GM19239 (cell line): ENCODE data around the gene CAB39.

Experiments
- DNase-seq: peaks from one replicate; pipeline ENCODE4 v3.0.0; 2011; ENCODE audit warnings: low spot score; ENCODE audit not compliant: insufficient read length
- FAIRE-seq: peaks from 2 replicates; lab custom pipeline; 2011; peaks lifted over from hg19 to GRCh38; lab: Jason Lieb, UNC

CAB39 gene

DNA sequence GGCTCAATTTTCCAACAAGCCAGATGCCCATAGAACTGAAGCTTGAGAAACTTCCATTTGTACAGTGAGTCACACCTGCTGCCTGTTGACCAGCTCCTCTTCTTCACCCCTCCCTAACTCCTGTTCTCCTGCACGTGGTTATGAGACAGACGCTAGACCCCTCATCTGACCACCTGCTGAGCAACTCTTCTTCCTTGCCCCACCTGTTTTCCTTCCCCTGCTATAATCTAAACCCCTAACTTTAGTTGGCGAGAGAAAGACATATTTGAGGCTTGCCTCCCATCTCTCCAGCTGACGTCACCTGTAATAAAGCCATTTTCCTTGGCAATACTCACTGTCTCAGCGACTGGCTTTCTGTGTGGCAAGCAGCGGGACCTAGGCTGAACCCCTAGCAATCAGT lies 129.8 kb downstream of the CAB39 start:
- FAIRE-seq (no peak), DNase-seq (no peak)

DNA sequence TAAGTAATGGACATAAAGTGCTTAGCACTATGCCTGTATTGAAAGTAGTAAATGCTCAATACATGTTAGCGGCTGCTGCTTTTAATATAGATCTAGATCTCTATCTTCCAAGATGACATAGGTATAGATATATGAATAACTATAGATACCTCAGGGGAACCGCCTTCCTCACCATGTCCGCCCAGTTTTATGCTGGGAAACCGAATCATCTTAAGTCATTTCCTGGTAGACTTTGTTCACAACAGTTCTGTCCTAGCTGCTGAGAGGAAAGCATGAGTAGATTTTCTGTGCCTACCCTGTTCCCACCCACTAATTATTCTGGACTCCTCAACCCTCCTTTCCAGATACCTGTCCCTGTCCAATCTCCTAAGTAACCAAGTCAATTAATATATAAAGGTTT lies 130.5 kb downstream of the CAB39 start:
- DNase-seq: no peak
- no peak for FAIRE-seq

DNA sequence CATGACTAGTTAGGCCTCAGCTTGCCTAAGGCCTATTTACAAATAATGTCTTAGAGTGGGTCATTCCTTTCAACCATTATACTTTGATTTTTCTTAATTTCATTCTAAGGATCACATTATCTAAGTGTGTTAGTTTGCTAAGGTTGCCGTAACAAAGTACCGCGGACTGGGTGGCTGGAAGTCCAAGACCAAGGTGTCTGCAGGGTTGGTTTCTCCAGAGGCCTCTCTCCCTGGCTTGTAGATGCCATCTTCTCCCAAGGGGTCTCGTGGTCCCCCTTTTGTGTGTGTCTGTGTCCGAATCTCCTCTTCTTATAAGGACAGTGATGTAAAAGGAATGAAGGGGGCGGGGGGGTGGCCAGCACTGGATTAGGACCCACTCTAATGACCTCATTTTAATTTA lies 133.7 kb downstream of the CAB39 start:
- DNase-seq (no peak), FAIRE-seq (no peak)

DNA sequence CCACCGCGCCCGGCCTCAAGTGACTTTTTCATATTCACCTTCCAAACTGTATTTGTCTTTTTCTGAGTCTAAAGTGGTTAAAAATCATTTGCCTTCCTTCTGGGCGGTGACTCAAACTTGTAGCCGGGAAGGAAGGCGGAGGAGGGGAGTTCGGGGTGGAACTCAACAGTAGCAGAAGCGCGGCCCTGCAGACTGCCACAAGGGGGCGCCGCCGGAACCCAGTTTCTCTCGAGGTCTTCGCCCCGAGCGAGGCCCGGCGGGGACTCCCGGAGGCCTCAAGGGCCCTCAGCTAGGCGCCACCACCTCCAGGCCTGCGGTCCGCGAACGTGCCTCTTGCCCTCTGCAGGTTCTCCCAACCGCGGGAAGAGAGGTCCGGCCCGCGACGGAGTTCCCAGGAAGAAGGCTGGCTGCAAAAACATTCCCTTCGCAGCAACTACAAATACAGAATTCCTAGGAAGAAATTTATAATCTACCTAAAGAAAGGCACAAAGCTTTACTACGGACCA lies 135.3 kb downstream of the CAB39 start:
- FAIRE-seq: peak; percentile 83
- DNase-seq: peak; percentile 76

DNA sequence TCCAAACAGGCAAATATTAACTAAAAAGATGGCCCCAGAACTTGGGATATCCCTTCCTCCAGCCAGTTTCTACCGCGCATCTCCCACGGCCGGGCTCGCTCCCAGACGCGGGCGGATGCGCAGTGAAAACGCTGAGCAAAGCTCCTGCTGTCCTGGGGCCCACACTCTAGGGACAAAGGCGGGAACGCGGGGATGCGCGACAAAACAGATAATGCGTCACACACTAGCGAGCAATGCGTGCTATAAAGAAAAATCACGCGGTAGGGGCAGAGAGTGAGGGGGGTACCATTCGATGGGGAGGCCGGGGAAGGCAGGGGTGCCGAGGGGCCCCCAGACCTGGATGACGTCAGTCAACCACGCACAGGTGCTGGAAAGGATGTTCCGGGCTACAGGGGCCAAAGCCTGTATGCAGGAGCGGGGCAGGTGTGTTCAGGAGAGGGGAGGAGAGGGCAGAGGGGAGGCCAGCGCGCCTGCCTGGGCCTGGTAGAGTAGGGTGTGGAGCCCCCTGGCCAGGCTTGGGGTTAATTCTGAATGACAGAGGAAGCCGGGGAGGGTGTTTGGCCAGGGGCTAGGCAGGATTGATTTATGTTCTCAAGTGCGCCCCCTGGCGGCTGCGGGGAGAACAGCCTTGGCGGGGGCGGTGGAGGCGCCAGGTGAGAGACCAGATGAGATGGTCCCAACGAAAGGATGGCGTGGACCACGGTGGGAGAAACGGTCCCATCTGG lies 137.2 kb downstream of the CAB39 start:
- peak; percentile 71 for FAIRE-seq

DNA sequence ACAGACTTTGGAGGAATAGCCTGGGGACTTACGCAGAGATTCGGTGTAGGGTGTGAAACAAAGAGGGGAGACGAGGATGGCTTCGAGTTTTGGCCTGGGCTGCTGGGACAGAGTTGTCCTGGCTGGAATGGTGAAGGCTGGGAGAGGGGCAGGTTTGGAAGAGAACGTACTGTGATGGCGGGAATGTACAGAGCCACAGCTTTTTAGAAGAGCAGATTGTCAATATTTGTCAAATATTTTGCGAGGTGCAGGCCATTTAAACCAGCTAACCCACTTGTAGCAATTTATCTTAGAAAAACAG lies 137.7 kb downstream of the CAB39 start:
- no peak for DNase-seq
- FAIRE-seq: no peak

More for the DNA sequence above, 137.2 kb downstream of the CAB39 start:
- peak; percentile 52 for DNase-seq

DNA sequence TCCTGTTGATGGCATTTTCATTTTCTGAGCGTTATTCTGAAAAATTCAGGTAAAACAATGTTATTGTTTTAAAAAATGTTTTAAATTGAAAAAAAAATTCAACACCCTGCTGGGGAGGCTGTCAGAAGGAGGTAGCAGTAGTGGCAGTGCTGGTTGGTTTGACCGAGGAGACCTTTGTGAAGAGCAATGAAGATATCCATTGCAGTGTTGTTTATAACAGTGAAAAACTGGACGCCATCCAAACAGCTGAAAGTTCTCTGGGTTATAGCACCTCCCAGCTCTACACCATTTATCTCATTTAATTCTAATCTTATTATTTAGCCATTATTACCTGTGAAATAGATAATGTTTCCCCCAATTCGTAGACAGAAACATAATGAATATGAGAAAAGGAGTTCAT lies 139.5 kb downstream of the CAB39 start:
- DNase-seq (no peak), FAIRE-seq (no peak)

DNA sequence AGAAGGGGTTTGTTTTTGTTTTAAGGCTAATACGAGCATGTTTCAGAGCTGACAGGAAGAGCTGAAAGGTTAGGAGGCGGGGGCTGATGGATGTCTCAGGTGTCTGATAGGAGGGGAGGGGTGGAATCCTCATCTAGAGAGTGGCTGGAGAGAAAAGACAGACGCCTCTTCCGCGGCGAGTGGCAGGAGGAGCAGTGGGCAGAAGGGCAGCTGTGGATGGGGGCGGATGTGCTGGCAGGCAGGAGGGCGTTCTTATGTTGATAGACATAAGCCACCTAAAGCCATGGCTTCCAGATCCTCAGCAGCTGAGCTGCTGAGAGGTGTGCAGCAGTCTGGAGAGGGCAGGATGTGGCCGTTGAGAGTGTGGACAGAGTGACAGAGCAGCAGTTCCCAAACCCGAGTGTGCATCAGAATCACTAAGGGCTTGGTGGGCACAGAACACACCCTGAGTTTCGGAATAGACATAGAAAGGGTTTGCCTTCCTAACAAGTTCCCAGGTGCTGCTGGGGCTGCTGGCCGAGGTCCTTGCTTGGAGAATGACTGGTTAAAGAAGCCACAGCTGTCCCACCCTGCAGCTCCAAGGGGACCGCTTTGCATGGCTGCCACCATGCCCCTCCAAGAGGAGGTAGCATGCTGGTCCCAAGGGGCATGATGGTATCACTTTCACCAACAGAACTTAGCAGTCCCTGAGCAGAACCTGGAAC lies 149.1 kb downstream of the CAB39 start:
- no peak for FAIRE-seq
- DNase-seq: no peak

DNA sequence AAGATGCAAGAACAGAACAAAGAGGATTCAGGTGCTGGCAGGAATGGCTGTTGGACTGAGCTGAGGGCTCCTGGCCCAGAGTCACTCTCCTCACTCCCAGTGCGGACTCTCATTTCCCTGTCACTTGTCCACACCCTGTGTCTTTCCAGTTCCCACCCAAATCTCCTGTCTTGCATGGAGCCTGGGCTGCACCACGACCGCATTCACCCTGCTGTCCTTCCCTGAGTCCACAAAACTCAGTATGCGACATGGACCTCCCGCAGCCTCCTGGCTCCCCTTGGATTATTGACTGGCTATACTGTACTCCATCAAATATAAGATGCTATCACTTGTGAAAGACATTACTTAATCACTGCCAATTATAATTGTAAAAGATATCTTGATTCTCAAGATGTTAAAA lies 149.7 kb downstream of the CAB39 start:
- no peak for DNase-seq
- no peak for FAIRE-seq

DNA sequence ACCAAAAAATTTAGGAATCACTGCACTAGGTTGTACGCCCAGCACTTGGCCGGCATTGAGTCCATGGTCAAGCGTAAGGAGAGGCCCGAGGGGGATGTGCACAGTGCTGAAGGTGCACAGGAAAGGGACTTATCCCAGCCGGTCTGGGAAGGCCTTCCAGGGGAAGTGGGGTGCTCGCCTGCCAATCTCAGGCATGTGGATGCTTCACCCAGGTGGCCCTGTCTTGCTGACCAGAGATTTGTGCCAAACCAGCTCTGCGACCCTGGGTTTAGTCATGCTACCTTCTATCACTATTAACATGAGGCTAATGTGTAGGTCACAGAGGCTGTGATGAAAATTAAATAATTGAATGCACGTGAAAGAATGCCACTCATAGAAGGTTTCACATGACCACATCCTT lies 150.4 kb downstream of the CAB39 start:
- DNase-seq (no peak), FAIRE-seq (no peak)

DNA sequence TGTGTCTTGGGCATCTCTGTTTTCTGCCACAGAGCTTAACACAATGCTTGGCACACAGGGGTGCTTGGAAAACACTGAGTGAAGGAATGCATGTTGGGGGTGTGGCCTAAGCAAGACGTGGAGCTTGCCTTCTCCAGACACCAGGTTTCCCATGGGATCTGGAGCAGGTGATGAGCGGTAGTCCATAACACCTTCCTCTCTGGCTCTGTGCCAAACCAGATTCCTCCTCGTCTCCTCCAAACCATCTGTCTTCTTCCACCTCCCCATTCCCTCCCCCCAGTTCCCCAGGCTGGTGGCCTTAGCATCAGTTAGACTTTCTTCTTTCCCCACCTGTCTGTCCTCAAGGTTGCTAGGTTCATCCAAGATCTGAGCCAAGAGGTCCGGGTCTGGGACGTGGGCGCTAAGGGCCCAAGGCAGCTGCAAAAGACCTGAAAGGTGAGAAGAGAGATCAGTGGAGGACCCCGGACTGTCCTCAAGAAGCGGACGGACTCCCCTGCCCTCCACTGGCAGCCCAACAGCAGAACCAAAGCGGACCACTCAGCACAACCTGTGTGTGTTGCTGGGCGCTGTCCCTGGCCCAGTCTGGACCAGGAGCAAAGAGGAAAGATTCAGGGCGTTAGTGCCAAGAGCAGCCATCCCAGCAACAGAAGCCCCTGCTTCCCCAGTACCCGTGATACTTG lies 150.9 kb downstream of the CAB39 start:
- DNase-seq: no peak

DNA sequence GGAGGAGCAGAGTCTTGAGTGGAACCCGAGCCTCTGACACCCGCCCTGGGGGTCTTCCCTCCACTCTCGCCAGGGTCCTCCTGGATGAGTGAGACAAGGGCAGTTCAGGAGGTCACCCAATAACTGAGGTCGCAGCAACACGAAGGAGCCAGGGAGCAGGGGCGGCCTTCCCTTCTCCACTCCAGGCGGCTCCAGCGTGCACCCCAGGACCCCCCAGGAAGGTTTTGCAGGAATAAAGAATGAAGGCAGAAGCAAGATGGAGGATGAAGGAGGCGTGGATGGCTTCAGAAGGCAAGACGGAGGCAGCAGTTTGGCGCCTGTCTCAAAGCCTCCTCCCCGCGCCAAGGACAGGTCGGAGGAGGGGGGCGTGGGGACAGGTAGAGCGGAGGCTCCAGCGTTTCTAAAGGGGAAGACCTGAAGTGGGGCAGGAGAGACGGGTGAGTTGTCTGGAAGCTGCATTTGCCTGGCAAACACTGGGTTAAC lies 151.5 kb downstream of the CAB39 start:
- no peak for DNase-seq
- FAIRE-seq: no peak

More for the DNA sequence above, 150.9 kb downstream of the CAB39 start:
- no peak for FAIRE-seq

DNA sequence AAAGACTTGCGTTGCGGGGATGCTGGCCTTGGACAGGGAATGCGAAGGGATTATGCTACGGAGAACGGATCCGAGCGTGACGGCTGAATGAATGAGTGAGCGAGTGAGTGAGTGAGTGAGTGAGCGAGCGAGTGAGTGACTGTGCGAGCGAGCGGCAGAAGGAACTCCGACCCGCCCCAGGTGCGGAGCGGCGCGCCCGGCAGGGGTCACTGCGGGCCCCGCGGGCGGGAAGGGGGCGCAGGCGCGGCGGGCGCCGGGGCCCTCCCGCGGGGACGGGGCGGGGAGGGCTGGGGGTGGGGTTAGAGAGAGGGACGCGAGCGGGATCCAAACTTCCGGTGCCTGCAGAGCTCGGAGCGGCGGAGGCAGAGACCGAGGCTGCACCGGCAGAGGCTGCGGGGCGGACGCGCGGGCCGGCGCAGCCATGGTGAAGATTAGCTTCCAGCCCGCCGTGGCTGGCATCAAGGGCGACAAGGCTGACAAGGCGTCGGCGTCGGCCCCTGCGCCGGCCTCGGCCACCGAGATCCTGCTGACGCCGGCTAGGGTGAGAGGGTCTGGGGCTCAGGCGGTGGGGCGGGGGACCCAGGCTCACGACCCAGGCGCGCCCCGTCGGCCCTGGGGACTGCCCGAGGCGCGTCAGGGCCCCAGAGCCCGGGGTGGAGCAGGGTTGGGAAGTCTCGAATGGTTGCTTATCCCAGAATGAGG lies 152.1 kb downstream of the CAB39 start, which contains the start of gene ITM2C:
Gene ITM2C (plus strand): TSS at position 338 of the 702 bp plus-strand sequence. CDS start 84 bp downstream, at position 422.
- peak; percentile 86 for DNase-seq
- peak; percentile 83 for FAIRE-seq

DNA sequence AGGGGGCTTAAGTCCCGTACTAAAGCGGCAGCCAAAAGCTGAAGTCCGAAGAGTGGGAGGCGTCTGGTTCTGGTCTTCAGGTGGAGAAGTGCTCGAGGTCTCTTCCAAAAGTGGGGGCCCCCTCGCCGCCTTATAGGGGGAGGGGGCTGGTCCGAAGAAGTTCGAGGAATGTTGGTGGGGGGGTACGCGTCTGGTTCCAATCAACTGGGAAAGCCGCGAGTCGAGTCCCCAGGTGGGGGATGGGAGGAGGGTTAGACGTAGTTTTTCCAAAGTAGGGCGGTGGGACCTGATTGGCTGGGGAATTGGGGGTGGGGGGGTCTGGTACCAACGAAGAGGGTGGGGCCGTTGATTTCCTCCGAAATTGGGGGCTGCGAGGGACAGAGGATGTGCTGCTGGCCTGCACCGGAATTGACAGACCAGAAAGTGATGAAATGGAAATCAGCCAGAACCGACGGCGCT lies 152.7 kb downstream of the CAB39 start:
- peak; percentile 11 for FAIRE-seq
- peak; percentile 31 for DNase-seq

DNA sequence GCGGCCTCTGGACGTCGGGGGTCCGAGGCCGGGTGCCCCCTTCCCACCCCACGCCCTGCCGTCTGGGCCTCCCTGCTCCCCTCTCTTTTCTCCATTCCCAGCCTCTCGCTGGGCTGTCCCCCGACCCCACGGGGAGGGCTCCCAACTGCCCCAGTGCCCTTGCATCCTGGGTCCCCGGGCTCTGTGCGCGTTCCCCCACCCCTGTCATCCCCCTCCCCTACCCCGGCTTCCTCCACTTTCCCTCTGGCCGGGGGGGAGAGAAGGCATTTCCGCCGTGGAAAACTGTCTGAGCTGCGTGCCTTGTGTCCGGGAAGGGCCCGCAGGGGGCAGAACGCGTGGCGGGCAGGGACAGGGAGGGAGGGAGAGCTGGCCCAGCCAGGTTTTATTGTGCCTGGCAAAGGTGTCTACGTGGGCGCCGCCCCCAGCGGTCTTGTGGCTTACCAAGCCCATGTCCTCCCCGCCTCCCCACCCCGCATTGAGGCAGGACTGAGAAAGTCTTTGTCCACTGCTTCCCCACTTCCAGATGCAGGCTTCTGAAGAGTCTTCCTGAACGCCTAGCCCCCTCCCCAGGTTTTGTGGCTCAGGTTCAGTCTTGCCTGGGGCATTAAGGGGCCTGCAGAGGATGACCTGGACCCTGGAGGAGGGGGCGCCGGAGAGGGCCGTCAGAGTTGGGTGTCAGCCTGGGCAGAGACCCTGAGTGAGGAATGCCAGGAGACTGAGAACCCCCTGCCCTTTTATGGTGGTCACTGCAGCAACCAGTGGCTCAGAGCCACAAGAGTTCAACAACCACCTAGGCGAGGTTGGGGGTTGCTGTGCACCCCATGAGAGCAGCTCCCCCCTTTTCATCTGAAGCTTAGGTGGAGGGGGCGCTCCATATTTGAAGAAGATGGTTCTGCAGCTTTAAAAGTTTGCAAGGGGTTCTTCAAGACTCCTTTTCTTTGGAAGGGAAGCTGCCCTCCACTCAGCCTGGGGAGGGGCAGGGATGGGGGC lies 153.4 kb downstream of the CAB39 start:
- DNase-seq (no peak), FAIRE-seq (peak; percentile 66)

DNA sequence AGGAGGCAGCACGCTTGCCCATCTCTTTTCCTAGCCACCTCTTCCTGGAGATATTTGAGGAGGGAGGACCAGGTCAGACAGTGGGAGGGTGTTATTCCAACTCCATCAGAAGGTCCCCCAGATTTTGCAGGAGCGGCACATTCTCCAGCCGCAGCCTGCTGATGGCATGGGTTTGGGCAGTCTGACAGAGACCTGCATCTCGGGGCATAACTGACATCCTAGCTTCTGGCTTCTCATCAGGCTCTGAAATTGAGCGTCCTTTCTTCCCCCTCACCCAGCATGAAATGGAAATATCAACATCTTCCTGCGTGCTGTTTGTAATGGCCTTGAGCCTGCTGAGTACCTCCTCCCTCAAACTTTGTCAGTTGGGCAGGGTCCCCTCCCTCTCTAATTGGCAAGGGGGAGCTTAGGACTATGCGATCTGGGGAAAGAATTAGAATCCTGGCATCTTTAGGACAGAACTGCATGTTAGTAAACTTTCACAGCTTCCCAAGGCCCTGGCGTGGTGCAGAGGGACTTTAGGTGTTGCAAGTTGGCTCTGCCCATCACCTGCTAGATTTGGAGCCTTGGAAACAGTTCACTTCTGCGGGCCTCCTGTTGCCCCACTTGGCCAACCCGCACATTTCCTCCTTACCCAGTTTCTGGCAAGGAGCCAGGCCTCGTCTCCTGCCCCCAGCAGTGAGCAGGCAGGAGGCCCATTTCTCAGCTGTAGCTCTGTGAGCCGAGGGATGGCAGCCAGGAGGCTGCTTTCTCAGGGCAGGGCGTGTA lies 154.3 kb downstream of the CAB39 start:
- peak; percentile 44 for FAIRE-seq
- no peak for DNase-seq

DNA sequence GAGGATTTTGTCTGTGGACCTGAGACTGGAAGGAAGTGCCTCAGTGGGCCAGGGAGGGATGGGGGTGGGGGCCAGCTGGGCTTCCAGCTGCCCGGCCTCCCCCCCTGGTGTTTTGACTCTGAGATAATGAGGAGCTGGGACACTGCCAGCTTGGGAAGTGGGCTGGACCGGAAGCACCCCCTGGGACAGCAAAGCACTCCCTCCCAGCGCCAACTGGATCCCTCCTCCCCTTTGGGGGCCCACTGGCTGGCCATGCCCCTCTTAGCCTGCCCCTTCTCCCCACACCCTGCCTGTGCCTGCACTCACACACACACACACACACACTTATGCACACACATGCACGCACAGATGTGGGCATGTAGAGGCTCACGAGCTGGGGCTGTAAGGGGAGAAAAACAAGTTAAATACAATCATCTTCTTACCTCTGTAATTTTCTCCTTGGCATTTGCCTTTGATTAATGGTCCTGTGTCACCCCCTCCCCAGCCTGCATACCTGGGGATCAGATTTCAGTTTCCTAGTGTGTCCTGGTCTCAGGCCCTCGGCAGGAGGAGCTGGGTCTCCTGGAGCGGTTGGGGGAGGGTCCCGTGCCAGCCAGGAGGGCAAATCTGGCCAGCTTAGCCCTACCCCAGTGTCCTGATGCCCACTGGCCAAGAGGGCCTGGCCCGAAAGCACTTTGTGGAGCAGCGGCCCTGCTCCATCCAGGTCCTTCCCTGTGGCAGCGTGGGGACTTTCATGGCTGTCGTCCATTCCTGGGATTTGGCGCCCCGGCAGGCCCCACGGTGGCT lies 155.7 kb downstream of the CAB39 start:
- DNase-seq (no peak), FAIRE-seq (no peak)
